NCI-H1105 treated with DMSO at 0.1 percent for 48 hours (cell line): ENCODE measurements around the gene CALML4.
"Not testable (repeated sequence)": the region's sequence is repeated elsewhere in the genome, so short reads cannot be mapped to it uniquely, and the experiment has no call there.

Experiments
- DNase-seq: peaks from one replicate; lab custom pipeline; 2025; lab: John Stamatoyannopoulos, UW

The CALML4 gene, protein sequence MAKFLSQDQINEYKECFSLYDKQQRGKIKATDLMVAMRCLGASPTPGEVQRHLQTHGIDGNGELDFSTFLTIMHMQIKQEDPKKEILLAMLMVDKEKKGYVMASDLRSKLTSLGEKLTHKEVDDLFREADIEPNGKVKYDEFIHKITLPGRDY

GRCh38 chr15:68204776-68205557, at the start of gene CALML4:
Gene CALML4, minus strand, starts transcription at chr15:68205332. Its CDS starts 85 bp downstream, at chr15:68205247.
- DNase-seq = peak; percentile 68

DNA sequence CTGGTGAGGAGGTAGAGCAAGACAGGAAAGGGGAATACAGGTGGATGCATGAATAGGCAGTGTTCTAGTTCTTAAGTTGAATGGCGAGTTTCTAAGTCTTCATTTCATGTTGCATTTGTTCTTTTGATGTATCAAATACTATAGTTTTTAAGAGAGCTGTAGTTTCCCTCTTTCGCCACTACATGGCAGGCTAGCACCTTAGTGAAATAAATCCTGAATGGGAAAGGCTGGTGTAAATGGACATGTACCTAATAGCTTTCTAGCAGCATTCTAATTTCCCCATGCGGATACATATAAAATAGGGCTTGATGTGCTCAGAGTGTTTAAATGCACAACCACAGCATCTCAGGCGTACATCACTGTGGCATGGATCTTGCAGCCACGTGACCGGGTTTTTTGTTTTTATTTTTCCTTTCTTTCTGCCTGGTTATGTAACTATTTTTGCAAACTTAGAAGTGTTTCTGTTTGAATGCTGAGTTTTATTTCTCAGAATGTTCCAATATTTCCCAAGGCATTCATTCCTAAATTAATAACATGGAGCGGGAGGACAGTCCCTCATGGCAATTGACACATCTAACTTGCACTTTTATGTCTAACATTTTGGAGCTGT, 47.9 kb upstream of the CALML4 start:
- peak; percentile 82 for DNase-seq

DNA sequence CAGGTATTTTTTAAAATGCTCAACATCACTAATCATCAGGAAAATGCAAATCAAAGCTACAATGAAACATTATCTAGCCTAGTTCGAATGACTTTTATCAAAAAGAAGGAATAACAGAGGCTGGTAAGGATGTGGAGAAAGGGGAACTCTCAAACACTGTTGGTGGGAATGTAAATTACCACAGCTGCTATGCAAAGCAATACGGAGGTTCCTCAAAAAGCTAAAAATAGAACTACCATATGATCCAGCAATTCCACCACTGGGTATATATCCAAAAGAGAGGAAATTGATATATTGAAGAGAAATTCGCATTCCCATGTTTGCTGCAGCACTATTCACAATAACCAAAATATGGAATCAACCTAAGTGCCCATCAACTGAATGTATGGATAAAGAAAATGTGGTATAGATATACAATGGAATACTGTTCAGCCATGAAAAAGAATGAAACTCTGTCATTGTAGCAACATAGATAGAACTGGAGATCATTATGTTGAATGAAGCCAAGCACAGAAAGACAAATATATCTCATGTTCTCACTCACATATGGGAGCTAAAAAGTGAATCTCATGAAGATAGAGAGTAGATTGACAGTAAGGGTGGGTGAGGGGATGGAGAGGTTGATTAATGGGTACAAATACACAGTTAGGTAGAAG, 44.1 kb upstream of the CALML4 start:
- DNase-seq = no peak

GRCh38 chr15:68244235-68244634, 39.1 kb upstream of the CALML4 start:
- DNase-seq = no peak

- DNase-seq = no peak
Observed at GRCh38 chr15:68241088-68241935, 36.2 kb upstream of the CALML4 start.

- DNase-seq = no peak
Observed at GRCh38 chr15:68239025-68239424, 33.9 kb upstream of the CALML4 start.

GRCh38 chr15:68235022-68235421, 29.9 kb upstream of the CALML4 start:
- no peak for DNase-seq

DNA sequence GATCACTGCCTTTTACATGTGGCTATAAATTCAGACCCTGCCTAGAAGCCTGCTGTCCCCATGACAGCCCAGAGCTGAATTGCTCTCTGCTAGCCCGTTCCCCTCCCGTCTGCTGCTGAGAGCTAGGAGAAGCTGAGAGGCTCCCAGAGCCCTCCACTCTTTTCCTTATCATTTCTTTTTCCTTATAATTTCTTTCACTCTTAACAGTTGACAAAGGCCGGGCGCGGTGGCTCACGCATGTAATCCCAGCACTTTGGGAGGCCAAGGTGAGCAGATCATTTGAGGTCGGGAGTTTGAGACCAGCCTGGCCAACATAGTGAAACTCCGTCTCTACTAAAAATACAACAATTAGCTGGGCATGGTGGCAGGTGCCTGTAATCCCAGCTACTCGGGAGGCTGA, 29.4 kb upstream of the CALML4 start:
- DNase-seq = not testable (repeated sequence)

DNA sequence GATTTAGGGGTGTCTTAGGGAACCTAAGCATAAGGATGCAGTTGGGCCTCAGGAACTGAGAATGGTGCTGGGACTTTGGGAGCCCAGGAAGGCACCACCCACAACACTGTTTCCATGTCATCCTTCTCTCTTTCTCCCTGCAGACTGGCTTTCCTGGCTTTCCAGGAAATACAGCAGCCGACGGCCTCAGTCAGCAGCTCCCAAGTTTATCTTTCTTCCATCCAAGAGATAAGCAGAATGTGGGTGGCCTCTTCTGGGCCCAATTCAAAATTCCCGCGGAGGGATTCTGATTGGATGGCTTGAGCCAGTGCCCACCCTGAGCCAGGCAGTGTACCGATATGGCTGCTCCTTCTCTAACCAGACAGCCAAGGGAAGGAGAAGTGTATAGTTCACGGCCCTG, 28.9 kb upstream of the CALML4 start:
- no peak for DNase-seq

- DNase-seq = no peak
Observed at GRCh38 chr15:68232937-68233336, 27.8 kb upstream of the CALML4 start.

DNA sequence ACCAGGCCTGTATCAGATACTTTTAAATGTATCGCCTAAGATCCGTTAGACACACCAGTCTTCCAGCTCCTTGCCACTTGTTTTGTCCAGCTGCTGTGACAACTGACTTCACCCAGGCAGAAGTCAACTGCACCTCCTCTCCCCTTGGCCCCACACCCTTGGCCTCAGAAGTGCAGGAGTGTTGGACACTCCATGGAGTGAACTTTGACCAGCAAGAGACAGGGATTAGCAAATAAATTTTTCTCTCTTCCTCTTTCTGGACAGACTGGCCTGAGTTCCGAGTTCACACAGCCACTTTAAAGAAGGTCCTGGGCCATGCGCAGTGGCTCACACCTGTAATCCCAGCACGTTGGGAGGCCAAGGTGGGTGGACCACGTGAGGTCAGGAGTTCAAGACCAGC, 27.3 kb upstream of the CALML4 start:
- no peak for DNase-seq

GRCh38 chr15:68231102-68231818, 26.1 kb upstream of the CALML4 start:
- no peak for DNase-seq

- DNase-seq = peak; percentile 24
Observed at GRCh38 chr15:68230157-68231100, 25.3 kb upstream of the CALML4 start.

GRCh38 chr15:68229386-68230156, 24.4 kb upstream of the CALML4 start, which contains the start of gene CLN6:
Gene CLN6, minus strand, starts transcription at chr15:68229728. Its CDS starts 144 bp downstream, at chr15:68229584.
- DNase-seq = peak; percentile 82

- peak; percentile 15 for DNase-seq
Observed at GRCh38 chr15:68228971-68229385, 23.8 kb upstream of the CALML4 start.

- no peak for DNase-seq
Observed at GRCh38 chr15:68228143-68228970, 23.2 kb upstream of the CALML4 start.

DNA sequence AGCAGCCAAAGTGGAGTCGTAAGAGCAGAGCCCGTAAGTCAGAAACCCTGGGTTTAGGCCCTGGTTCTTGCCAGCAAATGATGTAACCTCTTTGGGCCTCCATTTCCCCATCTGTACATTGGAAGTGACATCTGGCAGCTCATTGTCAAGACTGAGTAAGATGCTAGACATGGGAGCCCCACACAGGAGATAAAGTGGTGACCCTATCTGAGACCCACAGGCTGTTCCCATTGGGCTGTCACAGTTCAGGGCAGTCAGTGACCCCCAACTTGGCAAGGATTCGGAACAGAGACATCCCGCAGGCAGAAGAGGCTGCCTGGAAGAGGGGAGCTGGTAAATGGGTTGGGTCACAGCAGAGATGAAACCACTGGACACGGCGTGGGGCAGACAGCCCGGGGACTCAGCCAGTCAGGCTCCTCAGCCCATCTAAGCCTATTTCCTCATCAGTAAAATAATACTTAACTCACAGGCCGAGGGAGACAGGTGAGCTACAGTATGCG, 22.6 kb upstream of the CALML4 start:
- no peak for DNase-seq

DNA sequence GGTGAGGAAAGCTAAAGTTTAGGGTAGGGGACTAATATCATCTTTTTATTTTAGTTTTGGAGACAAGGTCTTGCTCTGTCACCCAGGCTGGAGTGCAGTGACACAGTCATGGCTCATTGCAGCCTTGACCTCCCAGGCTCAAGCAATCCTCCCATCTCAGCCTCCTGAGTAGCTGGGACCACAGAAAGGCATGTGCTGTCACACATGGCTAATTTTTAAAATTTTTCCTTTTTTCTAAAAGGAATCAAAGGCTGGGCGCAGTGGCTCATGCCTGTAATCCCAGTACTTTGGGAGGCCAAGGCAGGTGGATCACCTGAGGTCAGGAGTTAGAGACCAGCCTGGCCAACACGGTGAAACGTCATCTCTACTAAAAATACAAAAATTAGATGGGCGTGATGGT, 20.3 kb upstream of the CALML4 start:
- DNase-seq = not testable (repeated sequence)
